ENCODE results near the gene CYP2W1. TPM values are rescaled to one million over a fixed set of nuclear protein-coding genes. Genes with fewer than 3 reads are reported as not detected.
A peak's percentile ranks its signal among the peaks of the same experiment; 100 is the strongest.

The CYP2W1 gene
- total RNA-seq, 1 donor from 2014 or later = not detected

DNA sequence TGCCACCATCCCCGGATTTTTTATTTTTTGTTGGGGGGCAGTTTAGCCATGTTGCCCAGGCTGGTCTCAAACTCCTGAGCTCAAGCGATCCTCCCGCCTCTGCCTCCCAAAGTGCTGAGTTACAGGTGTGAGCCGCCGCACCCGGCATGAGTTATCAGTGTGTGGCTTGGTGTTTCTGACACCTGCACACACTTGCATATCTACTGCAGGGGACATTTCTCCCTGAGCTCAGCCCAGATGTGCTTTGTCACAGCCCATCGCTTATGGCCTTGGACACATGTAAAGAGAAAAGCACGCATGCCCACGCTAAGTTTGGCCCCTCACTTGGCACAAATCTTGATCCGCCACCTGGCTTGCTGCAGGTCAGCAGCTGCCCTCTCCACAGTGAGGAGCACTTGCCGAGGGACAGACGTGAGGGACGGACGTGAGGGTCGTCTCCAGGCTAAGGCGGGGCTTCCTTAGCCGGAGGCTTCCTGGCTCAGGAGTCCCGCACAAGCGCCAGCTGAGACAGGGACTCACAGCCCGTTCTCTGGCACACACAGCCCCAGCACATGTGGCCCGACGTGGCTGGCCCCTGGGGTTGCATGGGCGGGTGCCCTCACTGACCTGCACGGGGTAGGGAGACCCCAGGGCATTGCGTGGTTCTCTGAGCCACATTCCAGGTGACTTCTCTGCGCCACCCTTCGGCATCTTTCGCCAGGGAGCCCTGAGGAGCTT is 11.8 kb downstream of the CYP2W1 start:
- no peak overlapping the region for H3K4me3 Mint-ChIP-seq (ENCODE audit: unreplicated experiment)
- H3K36me3 Mint-ChIP-seq (ENCODE audit: low read depth) = peaks cover 1% of the 10 kb centered on the region
- H3K27ac Mint-ChIP-seq (ENCODE audit: unreplicated experiment) = peak overlapping the region; percentile 59
- no peak for DNase-seq (ENCODE audit: low spot score)
- H3K9me3 Mint-ChIP-seq (ENCODE audit: low read depth) = no peaks in the 10 kb centered on the region
- no peaks in the 10 kb centered on the region for H3K27me3 Mint-ChIP-seq (ENCODE audit: low read depth)
- peaks cover 8% of the 10 kb centered on the region for H3K4me1 Mint-ChIP-seq (ENCODE audit: low read depth)
- TF ChIP-seq, protein P1, sequence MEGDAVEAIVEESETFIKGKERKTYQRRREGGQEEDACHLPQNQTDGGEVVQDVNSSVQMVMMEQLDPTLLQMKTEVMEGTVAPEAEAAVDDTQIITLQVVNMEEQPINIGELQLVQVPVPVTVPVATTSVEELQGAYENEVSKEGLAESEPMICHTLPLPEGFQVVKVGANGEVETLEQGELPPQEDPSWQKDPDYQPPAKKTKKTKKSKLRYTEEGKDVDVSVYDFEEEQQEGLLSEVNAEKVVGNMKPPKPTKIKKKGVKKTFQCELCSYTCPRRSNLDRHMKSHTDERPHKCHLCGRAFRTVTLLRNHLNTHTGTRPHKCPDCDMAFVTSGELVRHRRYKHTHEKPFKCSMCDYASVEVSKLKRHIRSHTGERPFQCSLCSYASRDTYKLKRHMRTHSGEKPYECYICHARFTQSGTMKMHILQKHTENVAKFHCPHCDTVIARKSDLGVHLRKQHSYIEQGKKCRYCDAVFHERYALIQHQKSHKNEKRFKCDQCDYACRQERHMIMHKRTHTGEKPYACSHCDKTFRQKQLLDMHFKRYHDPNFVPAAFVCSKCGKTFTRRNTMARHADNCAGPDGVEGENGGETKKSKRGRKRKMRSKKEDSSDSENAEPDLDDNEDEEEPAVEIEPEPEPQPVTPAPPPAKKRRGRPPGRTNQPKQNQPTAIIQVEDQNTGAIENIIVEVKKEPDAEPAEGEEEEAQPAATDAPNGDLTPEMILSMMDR (IDR thresholded peaks at IDR 0.05) = no peak

DNA sequence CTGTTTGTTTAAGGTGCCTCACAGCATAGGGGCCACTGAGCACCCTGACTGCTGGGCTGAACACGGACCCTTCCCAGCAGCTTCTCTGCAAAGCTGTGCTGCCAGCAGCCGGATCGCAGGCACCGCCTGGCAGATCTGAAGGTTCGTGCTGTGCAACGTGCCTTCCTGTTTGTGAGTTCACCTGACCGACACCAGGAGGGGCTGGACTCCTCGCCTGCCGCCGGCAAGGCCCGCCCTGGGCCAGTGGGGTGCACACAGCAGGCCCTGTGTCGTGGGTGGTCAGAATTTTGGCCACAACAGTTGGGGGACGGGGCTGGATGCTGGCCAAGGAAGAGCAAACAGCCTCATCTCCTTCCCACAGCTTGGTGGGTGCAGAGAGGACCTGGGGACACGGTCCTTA is 12.6 kb downstream of the CYP2W1 start:
- peaks cover 1% of the 10 kb centered on the region for H3K36me3 Mint-ChIP-seq (ENCODE audit: low read depth)
- TF ChIP-seq, protein P1 (IDR thresholded peaks at IDR 0.05) = no peak
- no peak overlapping the region for H3K4me3 Mint-ChIP-seq (ENCODE audit: unreplicated experiment)
- H3K27me3 Mint-ChIP-seq (ENCODE audit: low read depth) = no peaks in the 10 kb centered on the region
- DNase-seq (ENCODE audit: low spot score) = no peak
- no peak overlapping the region for H3K27ac Mint-ChIP-seq (ENCODE audit: unreplicated experiment)
- H3K4me1 Mint-ChIP-seq (ENCODE audit: low read depth) = peaks cover 8% of the 10 kb centered on the region
- H3K9me3 Mint-ChIP-seq (ENCODE audit: low read depth) = no peaks in the 10 kb centered on the region

DNA sequence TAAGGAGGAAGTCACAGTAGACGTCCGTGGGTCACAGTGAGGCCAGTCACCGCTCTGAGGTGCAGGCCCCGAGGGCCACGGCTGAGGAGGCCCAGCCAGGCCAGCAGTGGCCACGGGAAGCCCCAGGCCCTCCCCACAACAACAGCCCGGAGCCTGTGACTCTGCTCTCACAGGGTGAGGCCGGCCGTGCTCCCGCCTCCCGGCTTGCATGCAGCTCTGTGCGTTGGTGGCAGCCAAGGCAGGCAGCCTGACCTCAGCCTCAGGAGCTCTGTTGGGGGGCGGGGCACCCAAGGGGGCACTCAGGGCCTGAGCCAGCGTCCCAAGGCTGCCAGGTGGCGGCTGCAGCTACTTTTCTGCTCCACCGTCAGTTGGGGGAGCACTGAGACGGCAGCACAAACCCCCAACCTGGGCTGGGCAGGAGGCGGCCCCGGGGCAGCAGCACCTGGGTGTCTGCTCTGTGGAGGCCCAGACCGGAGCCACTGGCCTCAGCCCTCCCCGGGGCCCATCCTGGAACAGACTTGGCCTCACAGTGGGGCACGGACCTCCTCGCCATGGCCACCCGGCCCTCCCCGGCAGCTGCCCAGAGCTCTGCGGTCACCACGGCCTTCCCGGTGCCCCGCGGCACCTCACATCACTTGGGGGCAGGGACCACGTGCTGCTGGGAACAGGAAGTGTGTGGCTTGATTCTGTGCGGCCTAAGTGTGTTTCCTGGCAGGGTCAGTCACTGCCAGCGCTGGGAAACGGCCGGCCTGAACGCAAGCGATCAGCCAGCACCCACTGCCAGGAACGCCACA is 13.3 kb downstream of the CYP2W1 start:
- Mint-ChIP-seq H3K27me3 (ENCODE audit: low read depth) (no peaks in the 10 kb centered on the region), H3K4me1 (ENCODE audit: low read depth) (peaks cover 8% of the 10 kb centered on the region), H3K9me3 (ENCODE audit: low read depth) (no peaks in the 10 kb centered on the region), H3K27ac (ENCODE audit: unreplicated experiment) (no peak overlapping the region), H3K4me3 (ENCODE audit: unreplicated experiment) (no peak overlapping the region), H3K36me3 (ENCODE audit: low read depth) (peaks cover 1% of the 10 kb centered on the region)
- DNase-seq (ENCODE audit: low spot score) = no peak
- TF ChIP-seq, protein P1 (IDR thresholded peaks at IDR 0.05) = no peak

DNA sequence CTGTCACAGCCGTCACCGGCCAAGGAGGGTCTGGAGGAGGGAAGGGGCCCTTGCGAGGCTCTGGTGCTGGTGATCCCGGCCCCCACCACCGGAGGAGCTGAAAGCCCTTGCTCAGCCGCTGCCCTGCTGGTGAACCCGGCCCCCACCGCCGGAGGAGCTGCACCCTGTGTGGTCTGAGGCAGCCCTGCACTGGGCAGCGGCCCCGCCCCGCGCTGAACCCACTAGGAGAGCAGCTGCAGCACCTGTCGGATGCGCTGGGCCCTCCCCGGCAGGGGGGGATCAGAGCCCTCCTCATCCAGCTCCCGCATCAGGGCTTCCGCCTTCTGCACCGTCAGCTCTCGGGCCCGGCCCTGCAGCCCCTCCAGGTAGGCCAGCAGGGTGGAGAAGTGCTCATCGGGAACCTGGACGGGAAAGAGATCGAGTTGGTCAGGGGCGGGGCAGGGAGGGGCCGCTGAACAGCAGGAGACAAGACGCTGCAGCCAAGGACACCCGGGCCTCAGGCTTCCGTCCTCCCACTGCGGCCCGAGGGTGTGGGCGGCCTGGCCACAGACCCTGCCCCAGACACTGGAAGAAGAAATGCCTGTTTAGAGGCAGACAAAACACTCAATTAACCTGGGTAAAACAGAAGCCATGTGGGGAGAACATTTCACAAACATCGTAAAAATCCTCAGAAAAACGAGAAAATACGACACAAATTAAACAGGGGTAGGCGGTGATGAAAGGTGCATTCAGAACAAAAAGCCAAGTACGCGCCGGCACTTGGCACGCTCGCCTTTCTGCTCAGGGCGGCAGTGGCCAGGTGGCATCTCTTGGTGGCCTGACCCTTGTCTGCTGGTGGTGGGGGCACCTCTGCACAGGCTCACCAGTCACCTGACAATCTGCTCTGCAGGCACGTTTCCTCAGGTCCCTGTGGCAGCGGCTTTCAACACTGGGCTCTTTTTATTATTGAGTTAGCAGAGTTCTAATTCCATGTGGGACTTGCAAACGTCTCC is 14.7 kb downstream of the CYP2W1 start:
- no peak overlapping the region for H3K27ac Mint-ChIP-seq (ENCODE audit: unreplicated experiment)
- TF ChIP-seq, protein P1 (IDR thresholded peaks at IDR 0.05) = peak; percentile 29
- H3K9me3 Mint-ChIP-seq (ENCODE audit: low read depth) = no peaks in the 10 kb centered on the region
- H3K4me3 Mint-ChIP-seq (ENCODE audit: unreplicated experiment) = no peak overlapping the region
- no peaks in the 10 kb centered on the region for H3K27me3 Mint-ChIP-seq (ENCODE audit: low read depth)
- peaks cover 1% of the 10 kb centered on the region for H3K36me3 Mint-ChIP-seq (ENCODE audit: low read depth)
- DNase-seq (ENCODE audit: low spot score) = no peak
- peaks cover 8% of the 10 kb centered on the region for H3K4me1 Mint-ChIP-seq (ENCODE audit: low read depth)
